ENCODE measurements around the gene RAP2A.

DNA sequence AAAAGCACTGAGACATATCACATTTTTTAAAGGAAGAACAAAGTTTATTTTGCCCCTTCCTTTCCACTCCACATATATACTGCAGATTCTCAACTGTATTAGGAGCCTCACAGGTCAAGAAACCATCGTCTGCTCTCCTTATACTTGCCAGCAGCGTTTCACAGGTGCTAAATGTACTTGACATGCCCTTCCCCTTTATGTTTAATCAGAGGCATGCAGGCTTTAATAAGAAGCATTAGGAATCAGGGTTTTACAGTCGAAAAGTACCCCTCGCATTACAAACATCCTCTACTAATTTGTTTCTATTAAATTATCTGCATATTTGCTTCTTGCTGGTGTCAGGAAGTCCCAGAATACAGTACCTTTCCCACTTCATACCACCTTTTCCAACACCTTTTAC, 3.7 kb upstream of the RAP2A start:
- TF ChIP-seq, protein P1, sequence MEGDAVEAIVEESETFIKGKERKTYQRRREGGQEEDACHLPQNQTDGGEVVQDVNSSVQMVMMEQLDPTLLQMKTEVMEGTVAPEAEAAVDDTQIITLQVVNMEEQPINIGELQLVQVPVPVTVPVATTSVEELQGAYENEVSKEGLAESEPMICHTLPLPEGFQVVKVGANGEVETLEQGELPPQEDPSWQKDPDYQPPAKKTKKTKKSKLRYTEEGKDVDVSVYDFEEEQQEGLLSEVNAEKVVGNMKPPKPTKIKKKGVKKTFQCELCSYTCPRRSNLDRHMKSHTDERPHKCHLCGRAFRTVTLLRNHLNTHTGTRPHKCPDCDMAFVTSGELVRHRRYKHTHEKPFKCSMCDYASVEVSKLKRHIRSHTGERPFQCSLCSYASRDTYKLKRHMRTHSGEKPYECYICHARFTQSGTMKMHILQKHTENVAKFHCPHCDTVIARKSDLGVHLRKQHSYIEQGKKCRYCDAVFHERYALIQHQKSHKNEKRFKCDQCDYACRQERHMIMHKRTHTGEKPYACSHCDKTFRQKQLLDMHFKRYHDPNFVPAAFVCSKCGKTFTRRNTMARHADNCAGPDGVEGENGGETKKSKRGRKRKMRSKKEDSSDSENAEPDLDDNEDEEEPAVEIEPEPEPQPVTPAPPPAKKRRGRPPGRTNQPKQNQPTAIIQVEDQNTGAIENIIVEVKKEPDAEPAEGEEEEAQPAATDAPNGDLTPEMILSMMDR (IDR thresholded peaks at IDR 0.05): no peak
- no peak for TF ChIP-seq POLR2A (IDR thresholded peaks at IDR 0.05)
